Measurements from ENCODE around the gene DNAJC16. TPM values are rescaled to one million over a fixed set of nuclear protein-coding genes. Genes with fewer than 3 reads are reported as not detected.

DNAJC16 gene
- total RNA-seq, 1 experiment from 2014 or later = 11.5 TPM

GRCh38 chr1:15622712-15623373, 96.2 kb downstream of the DNAJC16 start:
- in situ Hi-C loops (cut with HindIII; ENCODE audit: low pct_unique_long_range_greater_than_20kb, low sequenced_read_pairs) = no loop called here
- DNase-seq (ENCODE audit: low read depth, low spot score) = no peak

DNA sequence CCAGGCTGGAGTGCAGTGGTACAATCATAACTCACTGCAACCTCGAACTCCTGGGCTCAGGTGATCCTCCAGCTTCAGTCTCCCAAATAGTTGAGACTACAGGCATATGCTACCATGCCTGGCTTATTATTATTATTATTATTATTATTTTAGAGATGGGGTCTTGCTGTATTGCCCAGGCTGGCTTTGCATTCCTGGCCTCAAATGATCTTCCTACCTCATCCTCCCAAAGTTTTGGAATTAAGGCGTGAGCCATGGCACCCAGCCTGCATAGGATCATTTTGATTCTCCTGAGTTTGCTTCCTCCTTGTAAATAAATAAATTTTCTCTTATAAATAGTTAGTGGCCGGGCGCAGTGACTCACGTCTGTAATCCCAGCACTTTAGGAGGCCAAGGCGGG, 96.8 kb downstream of the DNAJC16 start:
- no peak for DNase-seq (ENCODE audit: low read depth, low spot score)
- in situ Hi-C loops (cut with HindIII; ENCODE audit: low pct_unique_long_range_greater_than_20kb, low sequenced_read_pairs) = no loop called here

- in situ Hi-C loops (cut with HindIII; ENCODE audit: low pct_unique_long_range_greater_than_20kb, low sequenced_read_pairs) = no loop called here
- DNase-seq (ENCODE audit: low read depth, low spot score) = no peak
Measured at GRCh38 chr1:15624133-15624714, 97.6 kb downstream of the DNAJC16 start.

DNA sequence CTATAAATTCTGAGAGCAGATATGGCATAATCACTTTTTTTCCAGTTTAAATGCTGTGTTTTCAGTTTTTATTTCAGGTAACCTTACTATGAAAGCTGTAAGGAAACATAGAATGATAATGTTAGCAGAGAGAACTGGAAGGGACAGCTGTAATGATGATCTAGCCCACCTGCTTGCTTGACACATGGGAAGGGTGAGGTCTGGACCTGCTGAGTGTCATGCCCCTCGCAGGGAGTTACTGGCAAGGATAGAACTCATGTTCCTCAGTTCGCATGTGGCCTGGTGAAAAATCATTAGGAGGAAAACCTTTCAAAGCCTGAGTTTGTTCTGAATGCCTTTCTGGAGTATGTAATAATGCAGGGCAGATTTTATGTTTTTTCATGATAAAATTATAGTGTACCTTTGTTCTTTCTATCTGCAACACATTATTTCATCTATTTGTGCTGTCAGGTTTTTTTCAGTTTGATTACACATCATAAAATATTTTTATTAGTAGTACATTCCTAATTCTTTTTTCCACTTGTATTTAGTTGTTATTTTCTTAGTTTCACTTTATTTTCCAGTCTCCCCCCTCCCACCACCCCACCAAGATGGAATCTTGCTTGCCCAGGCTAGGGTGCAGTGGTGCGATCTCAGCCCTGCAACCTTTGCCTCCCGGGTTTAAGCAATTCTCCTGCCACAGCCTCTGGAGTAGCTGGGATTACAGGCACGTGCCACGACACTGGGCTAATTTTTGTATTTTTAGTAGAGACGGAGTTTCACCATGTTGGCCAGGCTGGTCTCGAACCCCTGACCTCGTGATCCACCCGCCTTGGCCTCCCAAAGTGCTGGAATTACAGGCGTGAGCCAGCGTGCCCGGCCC, 98.6 kb downstream of the DNAJC16 start:
- in situ Hi-C loops (cut with HindIII; ENCODE audit: low pct_unique_long_range_greater_than_20kb, low sequenced_read_pairs) = no loop called here
- no peak for DNase-seq (ENCODE audit: low read depth, low spot score)

Small RNA genes lying within 50 kb of the gene (small RNA-seq; reads per million reads assigned to genes)
- gene CD24P1 (0 reads per million in 2 experiments), gene RNU7-179P (0 reads per million in 2 experiments), gene SCARNA21B (0.02 to 0.43 reads per million in 2 experiments)

Other genes with a start within 250 kb of the DNAJC16 start
- gene EFHD2, start 117.0 kb upstream of the DNAJC16 start, total RNA-seq (2014; rRNA removed; shearing (Covaris generic)) = 31.9 and 35.3 TPM in 2 replicates
- not detected in 2 replicates for gene CTRC, start 88.4 kb upstream of the DNAJC16 start, total RNA-seq (2014; rRNA removed; shearing (Covaris generic))
- not detected in 2 replicates for gene CELA2A, start 70.1 kb upstream of the DNAJC16 start, total RNA-seq (2014; rRNA removed; shearing (Covaris generic))
- gene CELA2B, start 50.7 kb upstream of the DNAJC16 start, total RNA-seq (2014; rRNA removed; shearing (Covaris generic)) = not detected in 2 replicates
- 14.7 and 17.1 TPM in 2 replicates for gene CASP9, start 2.6 kb upstream of the DNAJC16 start, total RNA-seq (2014; rRNA removed; shearing (Covaris generic))
- gene AGMAT, start 58.2 kb downstream of the DNAJC16 start, total RNA-seq (2014; rRNA removed; shearing (Covaris generic)) = 0.05 TPM in 1 of 2 replicates, not detected in the other
- 18.6 and 18.8 TPM in 2 replicates for gene DDI2, start 90.6 kb downstream of the DNAJC16 start, total RNA-seq (2014; rRNA removed; shearing (Covaris generic))
- 37.6 TPM in 2 replicates for gene PLEKHM2, start 157.5 kb downstream of the DNAJC16 start, total RNA-seq (2014; rRNA removed; shearing (Covaris generic))
- 0.40 and 1.3 TPM in 2 replicates for gene SLC25A34, start 209.4 kb downstream of the DNAJC16 start, total RNA-seq (2014; rRNA removed; shearing (Covaris generic))
- gene TMEM82, start 215.7 kb downstream of the DNAJC16 start, total RNA-seq (2014; rRNA removed; shearing (Covaris generic)) = not detected in 2 replicates
- gene FBLIM1, start 231.9 kb downstream of the DNAJC16 start, total RNA-seq (2014; rRNA removed; shearing (Covaris generic)) = 0.77 and 1.0 TPM in 2 replicates

All from SK-MEL-5 (cell line).